Tibial nerve (tissue), 4 donors: ENCODE data around the gene ELL.

ENCODE experiments used
- EP300 ChIP-seq, 2 donors: sonication (generic); formaldehyde crosslinking; IDR thresholded peaks; one replicate each; pipeline ENCODE4 v1.6.1; 2017; ENCODE audit warnings: antibody characterized with exemption in 2 of 2, mild to moderate bottlenecking in 1 of 2
- TF ChIP-seq, protein P1 (sequence below), 5 experiments: fragments of 200-600 bp in 3 of 5; fragments of 450-650 bp in 2 of 5; sonication (generic) in 3 of 5; IDR thresholded peaks; one replicate each; pipeline ENCODE4 v1.5.1; 2016 to 2019; ENCODE audit warnings: antibody characterized with exemption in 5 of 5, mild to moderate bottlenecking in 3 of 5, moderate library complexity in 2 of 5

DNA sequence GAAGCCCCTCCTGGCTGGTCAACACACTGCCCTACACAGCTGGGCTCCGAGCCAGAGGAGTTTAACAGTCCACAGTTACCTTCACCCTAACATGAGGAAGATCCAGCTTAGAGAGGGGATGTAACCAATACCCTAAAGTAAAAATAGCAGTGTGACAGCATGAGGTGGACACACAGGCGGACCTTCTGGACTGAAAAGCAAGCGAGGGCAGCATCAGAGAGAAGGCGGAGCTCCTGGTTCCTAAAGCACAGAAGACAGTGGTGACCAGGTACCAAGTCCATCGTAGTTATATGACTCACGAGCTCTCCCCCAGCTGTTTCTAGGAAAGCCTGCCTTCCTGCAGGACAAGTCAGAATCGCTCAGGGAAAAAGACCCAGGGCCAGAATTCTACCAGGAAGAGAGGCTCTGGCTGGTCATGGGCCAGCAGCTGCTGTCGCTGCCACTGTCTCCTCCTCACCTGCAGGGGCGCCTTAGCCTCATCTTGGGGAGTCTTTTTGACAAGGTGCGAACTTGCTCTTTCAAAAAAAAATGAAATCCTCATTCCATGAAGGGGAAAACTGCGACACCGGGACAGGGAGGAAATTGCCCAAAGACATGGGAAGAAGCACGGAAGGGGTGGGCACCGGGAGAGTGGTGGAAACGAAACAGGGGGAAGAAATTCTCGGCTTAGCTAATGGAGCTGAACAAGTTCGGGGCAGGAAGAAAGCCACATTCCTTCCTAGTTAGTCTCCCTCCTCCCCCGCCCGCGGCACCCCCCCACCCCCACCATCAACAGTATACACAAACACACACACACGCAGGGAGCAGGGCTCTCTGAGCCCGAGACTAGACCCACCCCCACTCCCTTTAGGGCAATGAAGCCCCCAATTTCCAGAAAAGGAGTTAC is 1.7 kb downstream of the ELL start:
- TF ChIP-seq, protein P1, sequence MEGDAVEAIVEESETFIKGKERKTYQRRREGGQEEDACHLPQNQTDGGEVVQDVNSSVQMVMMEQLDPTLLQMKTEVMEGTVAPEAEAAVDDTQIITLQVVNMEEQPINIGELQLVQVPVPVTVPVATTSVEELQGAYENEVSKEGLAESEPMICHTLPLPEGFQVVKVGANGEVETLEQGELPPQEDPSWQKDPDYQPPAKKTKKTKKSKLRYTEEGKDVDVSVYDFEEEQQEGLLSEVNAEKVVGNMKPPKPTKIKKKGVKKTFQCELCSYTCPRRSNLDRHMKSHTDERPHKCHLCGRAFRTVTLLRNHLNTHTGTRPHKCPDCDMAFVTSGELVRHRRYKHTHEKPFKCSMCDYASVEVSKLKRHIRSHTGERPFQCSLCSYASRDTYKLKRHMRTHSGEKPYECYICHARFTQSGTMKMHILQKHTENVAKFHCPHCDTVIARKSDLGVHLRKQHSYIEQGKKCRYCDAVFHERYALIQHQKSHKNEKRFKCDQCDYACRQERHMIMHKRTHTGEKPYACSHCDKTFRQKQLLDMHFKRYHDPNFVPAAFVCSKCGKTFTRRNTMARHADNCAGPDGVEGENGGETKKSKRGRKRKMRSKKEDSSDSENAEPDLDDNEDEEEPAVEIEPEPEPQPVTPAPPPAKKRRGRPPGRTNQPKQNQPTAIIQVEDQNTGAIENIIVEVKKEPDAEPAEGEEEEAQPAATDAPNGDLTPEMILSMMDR (IDR thresholded peaks at IDR 0.05) = peak; percentile 34 to 70 (median 53)
- TF ChIP-seq EP300 (IDR thresholded peaks at IDR 0.05) = peak in 1 of 2 donors; percentile 28
